A172 (cell line): ENCODE results near the gene DCTD. TPM values are rescaled to one million over a fixed set of nuclear protein-coding genes. Genes with fewer than 3 reads are reported as not detected.

Source experiments
- DNase-seq: peaks from one replicate; pipeline ENCODE4 v3.0.0-alpha.2; 2015; ENCODE audit warnings: low spot score
- total RNA-seq: library from RNA; depleted of rRNA; stranded (reverse); fragments of >200 nt; shearing (Covaris generic); gene quantifications from 2 replicates; pipeline ENCODE4 v1.2.3, GENCODE V29; 2014

The DCTD gene
- total RNA-seq, 1 experiment from 2014 or later = 113 TPM

DNA sequence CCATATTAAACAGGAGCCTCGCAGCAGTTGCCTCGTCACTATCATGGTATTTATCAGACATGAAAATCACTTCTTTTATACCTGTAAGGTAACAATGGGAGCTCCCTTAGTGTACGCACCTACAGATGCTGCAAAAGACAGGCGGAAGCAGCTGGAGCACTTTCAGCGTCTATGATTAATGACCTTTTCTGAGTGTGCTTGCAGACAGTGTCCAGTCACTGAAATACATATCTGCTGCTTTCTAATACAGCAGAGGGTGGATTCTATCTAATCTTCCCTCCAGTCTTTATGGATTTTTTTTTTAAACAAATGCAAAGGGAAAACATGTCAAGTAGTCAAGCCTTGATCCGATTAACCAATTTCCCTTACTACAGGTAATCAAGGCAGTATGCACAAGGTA, 24.1 kb downstream of the DCTD start:
- no peak for DNase-seq

DNA sequence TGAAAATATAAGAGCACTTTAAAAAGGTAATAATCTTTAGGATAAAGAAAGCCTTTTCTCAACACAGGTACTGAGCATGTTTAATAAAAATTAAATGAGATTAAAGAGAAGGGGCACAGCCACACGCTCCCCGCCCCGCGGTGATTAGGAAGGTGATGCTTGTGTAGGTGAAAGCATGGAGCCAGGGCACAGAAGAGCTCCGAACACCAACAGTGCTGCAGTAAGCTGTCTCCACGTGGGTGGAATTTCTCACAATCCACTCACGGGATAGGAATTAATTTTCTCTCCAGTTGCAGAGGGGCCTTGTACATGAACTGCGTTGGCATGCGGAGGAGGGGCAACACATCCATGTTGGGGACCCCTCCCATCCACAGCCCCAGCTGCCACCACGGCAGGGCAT, 27.0 kb downstream of the DCTD start:
- DNase-seq = no peak

- no peak for DNase-seq
Observed at GRCh38 chr4:182888891-182889290, 28.3 kb downstream of the DCTD start.

- DNase-seq = no peak
Observed at GRCh38 chr4:182886768-182887167, 30.4 kb downstream of the DCTD start.

- DNase-seq = no peak
Observed at GRCh38 chr4:182886205-182886604, 31.0 kb downstream of the DCTD start.

DNA sequence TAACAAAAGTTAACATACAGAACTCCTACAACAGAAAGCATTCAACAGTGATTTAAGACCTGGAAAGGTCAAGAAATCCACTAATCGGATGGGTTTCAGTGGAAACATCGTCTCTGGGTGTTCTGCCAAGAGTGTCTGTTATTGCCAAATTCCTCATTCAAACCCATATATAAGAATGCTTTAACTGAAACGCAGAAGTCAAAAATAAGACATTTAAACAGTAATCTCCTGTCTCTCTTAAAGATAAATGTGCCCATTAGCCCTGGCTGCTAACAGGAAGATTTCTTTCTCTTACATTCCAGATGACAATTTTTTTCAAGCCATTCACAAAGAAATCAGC, 31.5 kb downstream of the DCTD start:
- no peak for DNase-seq

DNA sequence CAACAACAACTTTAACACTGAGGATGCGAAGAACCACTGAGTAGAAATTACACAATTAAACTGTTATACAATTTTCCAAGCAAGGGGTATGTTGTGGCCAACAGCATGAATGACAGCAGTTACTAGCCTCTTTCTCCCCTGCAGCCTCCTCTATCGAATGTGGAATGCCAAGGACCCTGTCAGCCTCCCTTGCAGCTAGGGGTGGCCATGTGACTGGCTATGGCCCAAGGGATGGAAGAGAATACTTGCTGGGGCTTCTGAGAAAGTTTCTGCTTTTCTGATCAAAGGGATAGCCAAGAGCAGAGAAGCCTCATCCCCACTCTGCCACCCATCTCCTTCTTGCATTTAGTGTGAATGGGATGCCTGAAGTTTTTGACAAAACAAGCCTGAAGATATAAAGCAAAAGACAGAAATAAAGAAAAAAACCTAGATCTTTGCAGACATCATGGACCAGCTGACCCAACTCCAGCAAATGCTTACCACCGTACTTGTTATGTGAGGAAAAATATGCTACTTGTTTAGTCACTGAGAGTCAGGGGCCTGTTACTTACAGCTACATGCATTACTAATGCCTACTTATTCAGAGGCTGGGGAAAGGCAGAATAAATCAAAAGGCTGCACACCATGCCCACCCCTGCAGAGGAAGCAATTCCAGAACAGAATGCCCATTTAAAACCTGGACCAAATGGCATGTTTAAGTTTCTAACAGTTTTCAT, 32.0 kb downstream of the DCTD start:
- DNase-seq = no peak

DNA sequence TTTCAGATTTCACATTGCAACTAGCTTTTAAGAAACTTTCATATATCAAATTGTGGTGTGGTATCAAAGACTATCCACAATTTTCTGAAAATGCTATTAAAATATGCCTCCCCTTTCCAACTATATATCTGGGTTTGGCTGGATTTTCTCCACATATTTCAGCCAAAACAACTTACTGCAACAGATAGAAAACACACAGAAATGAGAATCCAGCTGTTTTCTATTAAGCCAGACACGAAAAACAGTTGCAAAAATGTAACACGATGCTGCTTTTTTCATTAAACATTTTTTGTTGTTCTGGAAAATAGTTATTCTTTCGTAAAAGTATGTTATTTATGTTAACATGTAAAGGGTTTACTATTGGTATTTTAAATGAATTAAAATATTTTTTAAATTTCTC, 33.1 kb downstream of the DCTD start:
- DNase-seq = no peak

GRCh38 chr4:182883351-182883750, 33.8 kb downstream of the DCTD start:
- DNase-seq = no peak

DNA sequence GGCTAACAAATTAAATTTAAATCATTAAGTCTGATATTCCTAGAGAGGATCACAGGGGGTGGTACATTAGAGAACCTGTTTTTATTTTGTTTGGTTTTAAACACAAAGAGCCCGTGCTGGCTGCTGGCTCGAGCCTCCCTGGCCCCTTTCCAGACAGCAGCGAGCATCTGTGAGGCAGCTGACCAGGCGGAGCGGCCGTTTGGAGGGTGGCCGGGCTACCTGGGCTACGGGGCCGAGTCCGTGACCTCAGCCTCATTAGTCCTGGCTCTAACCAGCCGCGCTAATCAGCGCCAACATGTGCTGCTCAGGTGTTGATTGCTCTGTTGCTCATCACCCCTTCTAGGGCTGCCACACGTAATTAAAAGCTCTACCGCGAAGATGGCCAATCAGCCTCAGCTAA, 35.3 kb downstream of the DCTD start:
- DNase-seq = no peak

GRCh38 chr4:182880387-182881356, 36.5 kb downstream of the DCTD start:
- DNase-seq = peak; percentile 81

GRCh38 chr4:182879913-182880312, 37.3 kb downstream of the DCTD start:
- DNase-seq = no peak

GRCh38 chr4:182878633-182879495, 38.3 kb downstream of the DCTD start:
- DNase-seq = no peak

DNA sequence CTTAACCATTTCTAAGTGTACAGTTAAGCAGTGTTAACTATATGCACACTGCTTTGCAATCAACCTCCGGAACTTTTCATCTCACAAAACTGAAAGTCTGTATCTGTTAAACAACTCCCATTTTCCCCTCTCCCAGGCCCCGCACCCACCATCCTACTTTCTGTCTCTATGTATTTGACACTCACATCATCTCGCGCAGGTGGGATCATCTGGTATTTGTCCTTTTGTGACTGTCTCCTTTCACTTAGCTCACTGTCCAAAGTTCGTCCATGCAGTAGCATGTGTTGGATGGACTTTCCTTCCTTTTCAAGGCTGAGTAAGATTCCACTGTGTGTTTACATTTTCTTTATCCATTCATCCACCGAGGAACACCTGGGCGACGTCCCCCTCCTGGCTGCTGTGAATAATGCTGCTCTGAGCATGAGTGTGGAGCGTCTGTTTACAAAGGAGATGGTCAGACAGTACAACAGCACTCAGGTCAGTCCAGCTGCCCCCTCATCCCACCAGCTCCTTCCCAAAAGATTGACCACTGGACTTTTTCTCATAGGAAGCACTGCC, 39.8 kb downstream of the DCTD start:
- no peak for DNase-seq

DNA sequence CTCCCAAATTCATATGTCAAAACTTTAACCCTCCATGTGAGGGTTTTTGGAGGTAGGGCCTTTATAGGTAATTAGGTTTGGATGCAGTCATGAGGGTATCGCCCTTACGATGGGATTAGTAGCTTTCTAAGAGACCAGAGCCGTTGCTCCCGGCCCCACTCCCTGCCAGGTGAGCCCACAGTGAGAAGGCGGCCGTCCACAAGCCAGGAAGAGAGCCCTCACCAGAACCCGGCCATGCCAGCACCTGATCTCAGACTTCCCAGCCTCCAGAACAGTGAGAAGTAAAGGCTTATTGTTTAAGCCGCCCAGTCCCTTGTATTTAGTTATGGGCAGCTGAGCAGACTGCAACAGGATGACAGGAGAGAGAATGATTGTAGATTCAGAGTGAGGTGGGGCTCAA, 40.8 kb downstream of the DCTD start:
- DNase-seq = no peak

- DNase-seq = no peak
Observed at GRCh38 chr4:182875453-182876405, 41.5 kb downstream of the DCTD start.

- no peak for DNase-seq
Observed at GRCh38 chr4:182874797-182875345, 42.3 kb downstream of the DCTD start.

DNA sequence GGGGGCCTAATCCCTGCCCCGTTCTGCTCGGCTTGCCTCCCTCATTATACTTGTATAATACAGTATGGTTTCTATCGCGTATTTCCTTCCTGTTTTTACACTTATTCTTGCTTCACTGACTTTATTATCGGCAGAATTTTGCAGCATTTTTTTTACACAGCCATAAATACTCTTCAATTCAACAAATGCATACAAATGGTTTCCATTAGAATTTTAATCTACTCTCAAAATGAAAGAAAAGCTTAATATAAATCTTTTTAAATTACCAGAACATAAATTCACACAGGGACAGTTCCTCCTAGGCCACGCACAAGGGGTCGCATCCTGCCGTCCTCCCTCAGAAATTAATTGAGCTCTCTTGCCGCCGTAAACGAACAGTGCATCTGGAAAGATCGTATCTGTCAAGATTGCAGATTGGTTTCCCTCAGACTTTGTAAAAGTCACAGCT, 42.9 kb downstream of the DCTD start:
- DNase-seq = no peak

DNA sequence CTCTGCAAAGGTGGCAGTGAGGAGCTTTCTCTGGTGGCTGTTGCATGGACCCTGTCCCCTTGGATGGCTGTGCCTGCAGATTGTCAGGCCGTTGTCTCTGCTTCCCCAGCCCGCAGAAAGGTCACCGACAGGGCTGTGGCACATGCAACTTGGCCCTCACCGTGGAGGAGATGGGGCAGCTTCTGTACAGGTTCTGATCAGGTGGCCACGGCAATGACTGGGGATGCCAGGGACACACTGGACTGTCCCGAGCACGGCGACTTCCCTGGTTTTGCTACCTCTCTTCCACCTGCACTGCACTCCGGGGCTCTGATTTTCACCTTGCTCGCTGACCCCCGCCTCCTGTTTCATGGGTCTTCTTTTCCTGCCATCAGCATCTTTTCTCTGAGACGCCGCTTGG, 43.5 kb downstream of the DCTD start:
- no peak for DNase-seq

- DNase-seq = no peak
Observed at GRCh38 chr4:182873289-182873688, 43.9 kb downstream of the DCTD start.
